Heart right ventricle (tissue), 16 donors: ENCODE data around the gene DCPS. TPM values are rescaled to one million over a fixed set of nuclear protein-coding genes. Genes with fewer than 3 reads are reported as not detected.

ENCODE experiments used
- ATAC-seq, 8 donors: fragments of 200-7000 bp; cut with Tn5 transposase; one replicate each; pipeline ENCODE4 v1.9.1; 2020; ENCODE audit warnings: mild to moderate bottlenecking in 8 of 8, moderate library complexity in 8 of 8, moderate number of reproducible peaks in 1 of 8
- DNase-seq, 2 donors: peaks; one replicate each; pipeline ENCODE4 v3.0.0-alpha.2; 2020
- H3K27ac ChIP-seq, 10 donors: fragments of 200-600 bp; sonication (generic) in 2 of 10; one replicate each; pipeline versions ENCODE4 v1.5.0 to v1.8.0; 2020 to 2022; ENCODE audit warnings: mild to moderate bottlenecking in 3 of 10
- H3K27me3 ChIP-seq, 7 donors: fragments of 200-600 bp; one replicate each; pipeline ENCODE4 v1.8.0; 2021 to 2022; ENCODE audit warnings: mild to moderate bottlenecking in 2 of 7
- H3K36me3 ChIP-seq, 9 donors: fragments of 200-600 bp; sonication (generic) in 1 of 9; one replicate each; pipeline versions ENCODE4 v1.5.0 to v1.8.0; 2020 to 2022; ENCODE audit warnings: mild to moderate bottlenecking in 2 of 9
- H3K4me1 ChIP-seq, 9 donors: fragments of 200-600 bp; sonication (generic) in 1 of 9; one replicate each; pipeline versions ENCODE4 v1.5.0 to v1.8.0; 2020 to 2022; ENCODE audit warnings: mild to moderate bottlenecking in 4 of 9
- H3K4me3 ChIP-seq, 10 donors: fragments of 200-600 bp; sonication (generic) in 2 of 10; one replicate each; pipeline versions ENCODE4 v1.5.0 to v1.8.0; 2020 to 2022; ENCODE audit warnings: mild to moderate bottlenecking in 7 of 10, moderate library complexity in 2 of 10
- H3K9me3 ChIP-seq, 11 donors: fragments of 200-600 bp in 10 of 11; sonication (generic) in 2 of 11; one replicate each; pipeline versions ENCODE4 v1.5.0 to v1.8.0; 2013 to 2022; ENCODE audit warnings: mild to moderate bottlenecking in 2 of 11, control low read depth in 1 of 11, moderate library complexity in 1 of 11
- WGBS, 2 donors: extraction: QIAGEN DNeasy Blood & Tissue Kit; methylation state at CpG; one replicate each; pipeline ENCODE4 v1.1.7; 2013; ENCODE audit warnings: inconsistent platforms in 1 of 2; 5-methylcytosine and 5-hydroxymethylcytosine counted together
- intact Hi-C, 10 donors: fragments of 100-400 bp; cut with DNase I; formaldehyde crosslinking; loops; one replicate each; pipeline versions ENCODE4 v1.11.1 to v1.14.2; 2022
- polyA plus RNA-seq, 2 donors: library from polyadenylated mRNA; stranded (reverse); fragments of 200-250 nt; gene quantifications; one replicate each; pipeline ENCODE4 v1.2.3, GENCODE V29; 2013
- total RNA-seq, 10 donors: library from RNA; stranded (reverse); fragmentation: NEBNext Ultra II Directional in 3 of 10; extraction: Animal tissue kit (Norgen Biotek cat#: 25700) in 3 of 10; gene quantifications; one replicate each; pipeline versions ENCODE4 v1.2.1 to v1.2.4, GENCODE V29; 2021 to 2023
- TF ChIP-seq, protein P1 (sequence below), 9 donors: fragments of 200-600 bp; sonication (generic) in 2 of 9; IDR thresholded peaks; one replicate each; pipeline versions ENCODE4 v1.5.0 to v1.8.0; 2021 to 2022; ENCODE audit warnings: antibody characterized with exemption in 9 of 9, mild to moderate bottlenecking in 5 of 9, moderate library complexity in 1 of 9
- donor health status: Arrhythmogenic right ventricular cardiomyopathy.
- donor health status: ischemic (EF 13 %, LVEDD 7.1; RV severe dilation, severe dysfunction).
- donor health status: healthy with polysubstance abuse.
- donor health status: DM: no; HTN: yes; CAD: no.
- donor health status: DM: no; HTN: no; CAD: no.
- donor health status: ischemic (EF 25% LVEDD 6.9; RV normal size, moderate dysfunction).
- donor health status: ischemic (EF 25% LVEDD 5.7; RV mildly dilated, moderate dysfunction).
- donor health status: healthy.
- donor health status: DM: yes; HTN: yes; CAD: no.
- donor health status: Ischemic cardiomyopathy.
- donor health status: ischemic (EF 35%, LVEDD 5.7; RV mildly dilated, moderate dysfunction).
- donor health status: nonischemic (EF 11% LVEDD 7.7; RV severe dilation, severe dysfunction).
- donor health status: DM: yes; HTN: yes; CAD: no.
- donor health status: PGD.
- donor health status: ischemic (EF 29% LVEDD 5.4; RV normal size, mild dysfunction).
- donor health status: nonischemic (EF 23%, LVEDD 6.1; RV moderate dilation, normal function).

DCPS gene
- total and polyA plus RNA-seq, 12 donors: 6.5 to 17.3 (median 10.6) TPM

DNA sequence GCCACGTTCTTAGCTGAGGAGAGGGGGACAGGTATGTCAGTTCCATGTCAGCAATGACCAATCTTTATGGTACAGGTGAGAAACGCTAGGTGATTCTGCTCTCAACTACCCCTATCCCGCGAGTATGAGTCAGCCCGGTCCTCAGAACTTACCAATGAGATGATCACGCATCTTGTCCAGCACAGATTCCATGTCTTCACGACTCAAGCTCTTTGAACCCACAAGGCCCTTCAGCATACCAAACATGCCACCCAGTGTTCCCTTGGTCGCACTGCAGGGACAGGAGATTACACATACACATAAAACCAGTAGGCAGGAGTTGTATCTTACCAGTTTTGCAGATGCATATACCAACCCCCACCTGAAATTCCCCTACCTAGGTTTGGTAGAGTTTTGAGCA, 38.0 kb upstream of the DCPS start:
- no peak for DNase-seq
- TF ChIP-seq, protein P1, sequence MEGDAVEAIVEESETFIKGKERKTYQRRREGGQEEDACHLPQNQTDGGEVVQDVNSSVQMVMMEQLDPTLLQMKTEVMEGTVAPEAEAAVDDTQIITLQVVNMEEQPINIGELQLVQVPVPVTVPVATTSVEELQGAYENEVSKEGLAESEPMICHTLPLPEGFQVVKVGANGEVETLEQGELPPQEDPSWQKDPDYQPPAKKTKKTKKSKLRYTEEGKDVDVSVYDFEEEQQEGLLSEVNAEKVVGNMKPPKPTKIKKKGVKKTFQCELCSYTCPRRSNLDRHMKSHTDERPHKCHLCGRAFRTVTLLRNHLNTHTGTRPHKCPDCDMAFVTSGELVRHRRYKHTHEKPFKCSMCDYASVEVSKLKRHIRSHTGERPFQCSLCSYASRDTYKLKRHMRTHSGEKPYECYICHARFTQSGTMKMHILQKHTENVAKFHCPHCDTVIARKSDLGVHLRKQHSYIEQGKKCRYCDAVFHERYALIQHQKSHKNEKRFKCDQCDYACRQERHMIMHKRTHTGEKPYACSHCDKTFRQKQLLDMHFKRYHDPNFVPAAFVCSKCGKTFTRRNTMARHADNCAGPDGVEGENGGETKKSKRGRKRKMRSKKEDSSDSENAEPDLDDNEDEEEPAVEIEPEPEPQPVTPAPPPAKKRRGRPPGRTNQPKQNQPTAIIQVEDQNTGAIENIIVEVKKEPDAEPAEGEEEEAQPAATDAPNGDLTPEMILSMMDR (IDR thresholded peaks at IDR 0.05): peak in 1 of 9 donors; percentile 19
- intact Hi-C loops: loop anchor here in 7 of 10 donors (5.0 to 10.0 kb wide), 3 partner anchors 51 to 341 kb away; partner anchors contain the start of genes FAM118B (in 7 of the 7) and RPUSD4 (in 7 of the 7)

DNA sequence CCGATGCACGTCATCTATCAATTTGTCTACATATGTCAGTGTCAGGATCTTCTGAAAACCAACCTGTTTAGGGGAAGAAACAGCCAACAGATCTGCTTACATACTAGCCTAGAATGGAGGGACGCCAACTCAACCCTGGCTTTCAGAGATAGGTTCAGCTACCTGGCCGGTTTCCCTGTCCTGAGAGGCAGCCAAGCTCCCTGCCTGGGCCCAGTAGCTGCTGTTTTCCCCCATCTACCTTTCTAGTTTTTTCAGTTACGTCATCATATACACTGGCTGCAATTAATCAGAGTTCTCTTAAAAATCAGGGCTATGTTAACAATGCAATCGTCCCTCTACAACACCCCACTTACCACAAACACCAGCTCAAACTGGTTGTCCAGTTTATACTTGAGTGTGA, 36.2 kb upstream of the DCPS start:
- Histone ChIP-seq H3K4me3 (peak overlapping the region; percentile 76 to 97 (median 89)), H3K36me3 (peaks cover 0 to 58% (median 42%) of the 10 kb centered on the region in 9 donors), H3K4me1 (peaks cover 5 to 26% (median 21%) of the 10 kb centered on the region in 9 donors), H3K27ac (peak overlapping the region in 7 of 10 donors; percentile 91 to 95 (median 93)), H3K9me3 (no peaks in the 10 kb centered on the region), H3K27me3 (no peaks in the 10 kb centered on the region)
- ATAC-seq: no peak
- WGBS, 2 donors: 68 to 76% methylated on average over 6 of the region's 6 CpGs
- no peak for DNase-seq
- TF ChIP-seq, protein P1 (IDR thresholded peaks at IDR 0.05): no peak
- intact Hi-C loops: loop anchor here in 7 of 10 donors (2.0 to 10.0 kb wide), 4 partner anchors 15 to 343 kb away; partner anchors contain the start of genes FAM118B (in 7 of the 7), RPUSD4 (in 7 of the 7) and TIRAP (in 1 of the 7)

More for the DNA sequence above, 38.0 kb upstream of the DCPS start:
- Histone ChIP-seq H3K4me1 (peaks cover 5 to 27% (median 22%) of the 10 kb centered on the region in 9 donors), H3K27ac (no peak overlapping the region), H3K27me3 (no peaks in the 10 kb centered on the region), H3K9me3 (no peaks in the 10 kb centered on the region), H3K36me3 (peaks cover 0 to 67% (median 54%) of the 10 kb centered on the region in 9 donors), H3K4me3 (no peak overlapping the region)
- no peak for ATAC-seq
- WGBS, 2 donors: 81 to 83% methylated on average over 8 of the region's 8 CpGs

DNA sequence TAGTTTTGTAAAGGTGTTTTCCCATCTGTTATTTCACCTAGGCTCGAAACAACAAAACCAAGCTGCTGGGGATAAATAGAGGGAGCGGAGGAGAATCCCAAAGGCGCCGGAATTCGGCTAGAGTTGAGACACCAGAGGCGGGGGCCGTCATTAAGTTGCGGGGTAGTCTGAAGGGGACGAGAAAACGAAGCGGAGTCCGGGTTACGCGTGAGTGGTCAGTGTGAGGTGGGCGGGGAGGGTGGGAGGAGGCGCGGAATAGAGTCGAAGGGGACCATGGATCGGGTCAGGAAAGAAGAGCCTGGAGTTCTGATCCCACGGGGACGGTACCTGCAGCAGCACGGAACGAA, 35.5 kb upstream of the DCPS start:
- TF ChIP-seq, protein P1 (IDR thresholded peaks at IDR 0.05): no peak
- ATAC-seq (peak; percentile 2 to 48 (median 14)), DNase-seq (no peak)
- H3K4me1 ChIP-seq: peaks cover 5 to 26% (median 21%) of the 10 kb centered on the region in 9 donors
- peak overlapping the region; percentile 76 to 97 (median 89) for H3K4me3 ChIP-seq
- intact Hi-C loops: loop anchor here in 7 of 10 donors (2.0 to 10.0 kb wide), 4 partner anchors 14 to 344 kb away; partner anchors contain the start of genes FAM118B (in 7 of the 7), RPUSD4 (in 7 of the 7) and TIRAP (in 1 of the 7)
- WGBS, 2 donors: 0% methylated on average over 23 of the region's 23 CpGs
- H3K27me3 ChIP-seq: no peaks in the 10 kb centered on the region
- H3K36me3 ChIP-seq: peaks cover 0 to 58% (median 36%) of the 10 kb centered on the region in 9 donors
- H3K9me3 ChIP-seq: no peaks in the 10 kb centered on the region
- H3K27ac ChIP-seq: peak overlapping the region; percentile 70 to 95 (median 93)

DNA sequence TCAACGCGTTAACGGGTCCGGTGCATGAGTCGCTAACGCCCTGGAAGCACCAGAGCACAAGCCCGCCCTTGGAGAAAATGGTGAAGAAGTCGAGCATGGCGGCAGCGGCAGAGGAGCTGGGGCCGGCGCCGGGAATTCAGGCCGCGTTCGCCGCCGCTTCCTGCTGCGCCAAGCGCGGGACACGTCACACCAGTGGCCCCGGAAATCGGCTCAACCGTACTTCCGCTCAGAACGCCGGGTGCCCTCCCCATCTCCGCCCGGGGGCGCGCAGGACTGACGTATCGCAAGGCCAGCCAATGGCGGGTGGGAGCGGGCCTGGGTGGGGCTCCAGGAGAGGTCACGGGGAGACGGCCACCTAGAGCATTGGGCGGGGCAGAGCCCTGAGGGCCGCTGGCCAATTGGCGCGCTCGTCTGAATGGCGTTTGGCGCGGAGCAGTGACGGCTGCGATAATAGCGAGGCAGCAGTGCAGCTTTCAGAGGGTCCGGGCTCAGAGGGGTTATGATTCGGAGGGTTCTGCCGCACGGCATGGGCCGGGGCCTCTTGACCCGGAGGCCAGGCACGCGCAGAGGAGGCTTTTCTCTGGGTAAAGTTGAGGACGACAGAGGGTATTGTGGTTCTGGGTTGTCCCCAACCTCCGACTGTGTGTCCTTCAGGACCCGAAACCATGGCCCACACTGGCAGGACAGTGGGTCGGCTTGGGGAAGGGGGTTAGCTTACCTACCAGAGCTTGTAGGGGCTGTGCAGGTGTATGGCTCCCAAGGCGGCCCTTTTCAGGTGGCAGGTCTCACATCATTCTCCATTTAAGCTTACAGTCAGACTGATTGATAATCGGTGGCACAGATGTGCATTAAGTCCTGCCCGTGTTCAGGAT, 34.9 kb upstream of the DCPS start, which contains the start of the genes FOXRED1 and SRPRA:
TSS of gene FOXRED1 (plus strand) at position 447 of the 872 bp plus-strand sequence. CDS start at position 500, 53 bp downstream.
TSS of gene SRPRA (minus strand) at position 188 of the 872 bp plus-strand sequence. CDS start at position 97, 91 bp downstream.
- Histone ChIP-seq H3K4me3 (peak within 1 kb of the TSS; percentile 76 to 97 (median 89)), H3K27me3 (no peaks in the 10 kb centered on the region), H3K36me3 (peaks cover 0 to 58% (median 30%) of the 10 kb centered on the region in 9 donors), H3K4me1 (peaks cover 5 to 26% (median 21%) of the 10 kb centered on the region in 9 donors), H3K9me3 (no peaks in the 10 kb centered on the region), H3K27ac (peak within 1 kb of the TSS; percentile 70 to 95 (median 93))
- TF ChIP-seq, protein P1 (IDR thresholded peaks at IDR 0.05): no peak
- 0 to 1% methylated on average over 64 of the region's 64 CpGs for WGBS, 2 donors
- ATAC-seq (peak; percentile 99 to 100 (median 100)), DNase-seq (peak; percentile 100)
- intact Hi-C loops: loop anchor here in 7 of 10 donors (2.0 to 10.0 kb wide), 4 partner anchors 14 to 344 kb away; partner anchors contain the start of genes FAM118B (in 7 of the 7), RPUSD4 (in 7 of the 7) and TIRAP (in 1 of the 7)
